Body of pancreas (tissue), 4 donors: Measurements from ENCODE around the gene PCDHGA5. TPM values are rescaled to one million over a fixed set of nuclear protein-coding genes. Genes with fewer than 3 reads are reported as not detected.
"Not testable (repeated sequence)": the region's sequence is repeated elsewhere in the genome, so short reads cannot be mapped to it uniquely, and the experiment has no call there.

Source experiments
- ATAC-seq: fragments of 150-250 bp; one replicate; pipeline ENCODE4 v1.9.1; 2016
- DNase-seq, 4 donors: peaks; one replicate each; pipeline ENCODE4 v3.0.0-alpha.2; 2019
- H3K27ac ChIP-seq, 4 donors: fragments of 200-600 bp; sonication (generic); 1 replicate in 3 of 4; 2 replicates in 1 of 4; pipeline versions ENCODE4 v1.5.1 to v1.6.1; 2016 to 2019; ENCODE audit warnings: mild to moderate bottlenecking in 1 of 4, mixed read lengths in 1 of 4, moderate library complexity in 1 of 4
- H3K27me3 ChIP-seq, 2 donors: fragments of 200-600 bp; sonication (generic); one replicate each; pipeline ENCODE4 v1.6.0; 2016; ENCODE audit warnings: mild to moderate bottlenecking in 1 of 2
- H3K36me3 ChIP-seq, 2 donors: fragments of 200-600 bp; sonication (generic); replicated peaks in 1 of 2; 2 replicates each; pipeline ENCODE4 v1.5.1; 2016; ENCODE audit warnings: low read depth in 2 of 2; ENCODE audit not compliant: insufficient read depth in 1 of 2
- H3K4me1 ChIP-seq: fragments of 200-600 bp; sonication (generic); one replicate; pipeline ENCODE4 v1.6.0; 2016
- H3K4me3 ChIP-seq, 2 donors: fragments of 200-600 bp; sonication (generic); 1 replicate in 1 of 2; 2 replicates in 1 of 2; pipeline ENCODE4 v1.5.1; 2016 to 2019
- H3K9me3 ChIP-seq, 3 donors: fragments of 200-600 bp; sonication (generic); 1 replicate in 2 of 3; 2 replicates in 1 of 3; pipeline ENCODE4 v1.5.1; 2016
- CTCF ChIP-seq, 7 experiments: fragments of 450-650 bp in 4 of 7; fragments of 200-600 bp in 3 of 7; sonication (generic) in 3 of 7; IDR thresholded peaks; one replicate each; pipeline ENCODE4 v1.5.1; 2016 to 2019; ENCODE audit warnings: antibody characterized with exemption in 7 of 7
- POLR2A ChIP-seq, 3 donors: fragments of 450-650 bp; IDR thresholded peaks; one replicate each; pipeline ENCODE4 v1.6.1; 2016; ENCODE audit warnings: antibody characterized with exemption in 3 of 3, mild to moderate bottlenecking in 2 of 3
- WGBS, 2 donors: methylation state at CpG; one replicate each; pipeline ENCODE4 v1.1.5; 2017; 5-methylcytosine and 5-hydroxymethylcytosine counted together
- intact Hi-C: fragments of 100-400 bp; cut with DNase I; formaldehyde crosslinking; loops from one replicate; pipeline ENCODE4 v1.15.1; 2023
- total RNA-seq, 2 donors: library from RNA; depleted of rRNA; stranded (reverse); fragments of >200 nt; gene quantifications; one replicate each; pipeline ENCODE4 v1.1.0, GENCODE V29; 2016

Gene PCDHGA5
- total RNA-seq, 2 donors from 2014 or later, result 5.6 to 6.0 TPM

GRCh38 chr5:141373673-141374317, 9.8 kb downstream of the PCDHGA5 start, which contains the start of gene PCDHGA6:
TSS of gene PCDHGA6 (plus strand) at chr5:141373891. CDS start at chr5:141374084, 193 bp downstream.
- TF ChIP-seq POLR2A (IDR thresholded peaks at IDR 0.05) (no peak), CTCF (IDR thresholded peaks at IDR 0.05) (peak in 4 of 7 experiments; percentile 19 to 36 (median 29))
- no peaks in the 10 kb centered on the region for H3K27me3 ChIP-seq
- H3K4me3 ChIP-seq, result no peak within 1 kb of the TSS
- H3K9me3 ChIP-seq, result peaks cover 0 to 81% (median 15%) of the 10 kb centered on the region in 3 donors
- H3K27ac ChIP-seq, result no peak within 1 kb of the TSS
- ATAC-seq (no peak), DNase-seq (no peak)
- no peaks in the 10 kb centered on the region for H3K36me3 ChIP-seq
- H3K4me1 ChIP-seq, result no peaks in the 10 kb centered on the region
- intact Hi-C loops, result no loop called here
- 12 to 27% methylated on average over 17 to 27 of the region's 27 CpGs for WGBS, 2 donors

DNA sequence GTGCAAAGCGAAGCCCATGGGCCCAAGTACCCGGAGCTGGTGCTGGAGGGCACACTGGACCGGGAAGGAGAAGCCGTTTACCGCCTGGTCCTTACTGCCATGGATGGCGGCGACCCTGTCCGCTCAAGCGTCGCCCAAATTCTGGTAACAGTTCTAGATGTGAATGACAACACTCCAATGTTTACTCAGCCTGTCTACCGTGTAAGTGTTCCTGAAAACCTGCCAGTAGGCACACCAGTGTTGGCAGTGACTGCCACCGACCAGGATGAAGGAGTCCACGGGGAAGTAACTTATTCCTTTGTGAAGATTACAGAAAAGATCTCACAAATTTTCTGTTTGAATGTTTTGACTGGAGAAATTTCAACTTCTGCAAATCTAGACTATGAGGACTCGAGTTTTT, 10.7 kb downstream of the PCDHGA5 start:
- Histone ChIP-seq H3K27me3 (no peaks in the 10 kb centered on the region), H3K4me3 (no peak overlapping the region), H3K9me3 (peaks cover 0 to 78% (median 15%) of the 10 kb centered on the region in 3 donors), H3K27ac (no peak overlapping the region), H3K36me3 (no peaks in the 10 kb centered on the region), H3K4me1 (no peaks in the 10 kb centered on the region)
- TF ChIP-seq CTCF (IDR thresholded peaks at IDR 0.05) (no peak), POLR2A (IDR thresholded peaks at IDR 0.05) (no peak)
- WGBS, 2 donors, result 49 to 66% methylated on average over 14 of the region's 14 CpGs
- DNase-seq (no peak), ATAC-seq (no peak)
- intact Hi-C loops, result no loop called here

- H3K9me3 ChIP-seq, result peaks cover 0 to 68% (median 11%) of the 10 kb centered on the region in 3 donors
- ATAC-seq, DNase-seq, H3K27ac ChIP-seq, intact Hi-C loops, H3K4me1 ChIP-seq, H3K4me3 ChIP-seq, H3K36me3 ChIP-seq, H3K27me3 ChIP-seq: not testable (repeated sequence)
- WGBS, 2 donors, result 38 to 39% methylated on average over 11 to 44 of the region's 48 CpGs
Observed at GRCh38 chr5:141375444-141376155, 11.6 kb downstream of the PCDHGA5 start.

GRCh38 chr5:141382469-141383294, 18.7 kb downstream of the PCDHGA5 start, which contains the start of gene PCDHGA7:
TSS of gene PCDHGA7 (plus strand) at chr5:141382742. CDS start at chr5:141382900, 158 bp downstream.
- WGBS, 2 donors, result 9 to 17% methylated on average over 24 to 37 of the region's 37 CpGs
- H3K4me3 ChIP-seq, result peak within 1 kb of the TSS in 1 of 2 donors; percentile 0
- intact Hi-C loops, result no loop called here
- H3K4me1 ChIP-seq, result no peaks in the 10 kb centered on the region
- DNase-seq (no peak), ATAC-seq (no peak)
- H3K36me3 ChIP-seq, result no peaks in the 10 kb centered on the region
- no peak within 1 kb of the TSS for H3K27ac ChIP-seq
- H3K9me3 ChIP-seq, result peaks cover 0 to 55% (median 3%) of the 10 kb centered on the region in 3 donors
- H3K27me3 ChIP-seq, result no peaks in the 10 kb centered on the region
- TF ChIP-seq CTCF (IDR thresholded peaks at IDR 0.05) (peak in 3 of 7 experiments; percentile 7 to 16 (median 16)), POLR2A (IDR thresholded peaks at IDR 0.05) (no peak)

DNA sequence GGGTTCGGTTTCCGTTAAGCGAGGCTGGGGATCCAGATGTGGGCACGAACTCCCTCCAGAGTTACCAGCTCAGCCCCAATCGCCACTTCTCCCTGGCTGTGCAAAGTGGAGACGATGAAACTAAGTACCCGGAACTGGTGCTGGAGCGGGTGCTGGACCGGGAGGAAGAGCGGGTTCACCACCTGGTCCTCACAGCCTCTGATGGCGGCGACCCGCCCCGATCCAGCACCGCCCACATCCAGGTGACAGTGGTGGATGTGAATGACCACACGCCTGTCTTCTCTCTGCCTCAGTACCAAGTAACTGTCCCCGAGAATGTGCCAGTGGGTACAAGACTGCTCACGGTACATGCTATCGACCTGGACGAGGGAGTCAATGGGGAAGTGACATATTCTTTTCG, 19.4 kb downstream of the PCDHGA5 start:
- Histone ChIP-seq H3K36me3 (no peaks in the 10 kb centered on the region), H3K9me3 (peaks cover 0 to 56% (median 3%) of the 10 kb centered on the region in 3 donors), H3K4me1 (no peaks in the 10 kb centered on the region), H3K27me3 (no peaks in the 10 kb centered on the region), H3K4me3 (no peak overlapping the region), H3K27ac (no peak overlapping the region)
- WGBS, 2 donors, result 27 to 35% methylated on average over 14 to 21 of the region's 21 CpGs
- no peak for ATAC-seq
- TF ChIP-seq CTCF (IDR thresholded peaks at IDR 0.05), result no peak
- no peak for TF ChIP-seq POLR2A (IDR thresholded peaks at IDR 0.05)
- intact Hi-C loops, result no loop called here
- DNase-seq, result no peak
